ENCODE results near the gene ANO9.
"Not testable (repeated sequence)": the region's sequence is repeated elsewhere in the genome, so short reads cannot be mapped to it uniquely, and the experiment has no call there.

The ANO9 gene

GRCh38 chr11:429931-430456 lies 11.8 kb downstream of the ANO9 start:
- no peak overlapping the region for H3K27ac ChIP-seq
- no peak for TF ChIP-seq ZFX (IDR thresholded peaks at IDR 0.05)
- TF ChIP-seq, protein P1, sequence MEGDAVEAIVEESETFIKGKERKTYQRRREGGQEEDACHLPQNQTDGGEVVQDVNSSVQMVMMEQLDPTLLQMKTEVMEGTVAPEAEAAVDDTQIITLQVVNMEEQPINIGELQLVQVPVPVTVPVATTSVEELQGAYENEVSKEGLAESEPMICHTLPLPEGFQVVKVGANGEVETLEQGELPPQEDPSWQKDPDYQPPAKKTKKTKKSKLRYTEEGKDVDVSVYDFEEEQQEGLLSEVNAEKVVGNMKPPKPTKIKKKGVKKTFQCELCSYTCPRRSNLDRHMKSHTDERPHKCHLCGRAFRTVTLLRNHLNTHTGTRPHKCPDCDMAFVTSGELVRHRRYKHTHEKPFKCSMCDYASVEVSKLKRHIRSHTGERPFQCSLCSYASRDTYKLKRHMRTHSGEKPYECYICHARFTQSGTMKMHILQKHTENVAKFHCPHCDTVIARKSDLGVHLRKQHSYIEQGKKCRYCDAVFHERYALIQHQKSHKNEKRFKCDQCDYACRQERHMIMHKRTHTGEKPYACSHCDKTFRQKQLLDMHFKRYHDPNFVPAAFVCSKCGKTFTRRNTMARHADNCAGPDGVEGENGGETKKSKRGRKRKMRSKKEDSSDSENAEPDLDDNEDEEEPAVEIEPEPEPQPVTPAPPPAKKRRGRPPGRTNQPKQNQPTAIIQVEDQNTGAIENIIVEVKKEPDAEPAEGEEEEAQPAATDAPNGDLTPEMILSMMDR (conservative IDR thresholded peaks at IDR 0.05) = no peak

- H3K27ac ChIP-seq = no peak overlapping the region
- TF ChIP-seq, protein P1 (conservative IDR thresholded peaks at IDR 0.05) = no peak
- TF ChIP-seq ZFX (IDR thresholded peaks at IDR 0.05) = no peak
Measured at GRCh38 chr11:429391-429790, 12.4 kb downstream of the ANO9 start.

DNA sequence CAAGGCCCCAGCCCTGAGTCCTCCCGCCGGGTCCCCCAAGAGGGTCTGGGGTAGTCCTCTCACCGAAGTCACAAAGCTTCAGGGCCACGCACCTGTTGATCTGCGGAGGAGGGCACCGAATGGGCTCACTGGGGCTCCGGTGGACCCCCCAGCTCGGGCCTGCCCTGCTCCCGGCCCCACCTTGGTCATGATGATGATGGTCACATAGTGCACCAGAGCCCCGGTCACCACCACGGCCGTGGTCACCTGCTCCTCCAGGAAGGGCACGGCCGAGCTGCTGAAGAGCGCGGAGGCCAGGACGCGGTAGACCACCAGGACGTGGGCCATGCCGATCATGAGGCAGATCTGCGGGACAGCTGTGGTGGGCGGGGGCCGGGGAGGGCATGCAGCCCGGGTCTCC lies 13.5 kb downstream of the ANO9 start:
- H3K27ac ChIP-seq = no peak overlapping the region
- TF ChIP-seq ZFX (IDR thresholded peaks at IDR 0.05) = no peak

GRCh38 chr11:426851-427250 lies 15.0 kb downstream of the ANO9 start:
- TF ChIP-seq ZFX (IDR thresholded peaks at IDR 0.05) = no peak
- TF ChIP-seq, protein P1 (conservative IDR thresholded peaks at IDR 0.05) = no peak
- no peak overlapping the region for H3K27ac ChIP-seq

DNA sequence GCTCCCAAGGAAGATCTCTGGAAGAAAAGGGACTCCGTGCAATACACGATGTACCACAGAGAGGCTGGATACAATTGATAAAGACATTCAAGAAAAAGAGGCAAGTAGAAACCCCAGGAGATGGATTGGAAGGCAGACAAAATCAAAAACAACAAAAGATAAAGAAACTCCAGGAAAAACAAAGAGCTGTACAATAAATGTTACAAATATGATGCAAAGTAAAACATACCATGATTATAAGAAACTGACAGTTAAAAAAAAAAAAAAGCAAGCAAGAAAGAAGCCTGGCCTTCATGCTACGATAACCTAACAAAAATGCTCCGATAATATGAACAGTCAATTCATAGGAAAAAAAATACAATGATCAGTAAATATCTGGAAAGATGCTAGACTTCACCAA lies 16.5 kb downstream of the ANO9 start:
- TF ChIP-seq, protein P1 (conservative IDR thresholded peaks at IDR 0.05) = no peak
- no peak for TF ChIP-seq ZFX (IDR thresholded peaks at IDR 0.05)

DNA sequence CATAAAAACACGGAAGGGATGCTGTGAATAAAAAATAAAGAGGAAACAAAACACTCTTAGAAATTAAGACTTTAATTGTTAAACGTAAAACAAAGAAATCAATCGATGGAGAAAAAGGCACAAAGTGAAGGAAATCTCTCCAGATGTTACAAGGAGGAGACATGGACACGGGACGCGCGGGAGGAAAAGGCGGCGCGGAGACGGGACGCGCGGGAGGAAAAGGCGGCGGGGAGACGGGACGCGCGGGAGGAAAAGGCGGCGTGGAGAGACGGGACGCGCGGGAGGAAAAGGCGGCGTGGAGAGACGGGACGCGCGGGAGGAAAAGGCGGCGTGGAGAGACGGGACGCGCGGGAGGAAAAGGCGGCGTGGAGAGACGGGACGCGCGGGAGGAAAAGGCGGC lies 17.0 kb downstream of the ANO9 start:
- not testable (repeated sequence) for H3K27ac ChIP-seq

More for the DNA sequence above, 16.5 kb downstream of the ANO9 start:
- no peak overlapping the region for H3K27ac ChIP-seq

- H3K27ac ChIP-seq = no peak overlapping the region
- TF ChIP-seq, protein P1 (conservative IDR thresholded peaks at IDR 0.05) = no peak
- no peak for TF ChIP-seq ZFX (IDR thresholded peaks at IDR 0.05)
Measured at GRCh38 chr11:424232-424631, 17.6 kb downstream of the ANO9 start.

GRCh38 chr11:422249-422656 lies 19.6 kb downstream of the ANO9 start:
- H3K27ac ChIP-seq = no peak overlapping the region
- no peak for TF ChIP-seq ZFX (IDR thresholded peaks at IDR 0.05)

- no peak for TF ChIP-seq ZFX (IDR thresholded peaks at IDR 0.05)
- TF ChIP-seq, protein P1 (conservative IDR thresholded peaks at IDR 0.05) = no peak
- no peak overlapping the region for H3K27ac ChIP-seq
Measured at GRCh38 chr11:420911-421321, 20.9 kb downstream of the ANO9 start.
